OCI-LY7 (cell line): ENCODE data around the gene CYB5A. TPM values are rescaled to one million over a fixed set of nuclear protein-coding genes. Genes with fewer than 3 reads are reported as not detected.

Experiments
- BruUV-seq: library from RNA; stranded (reverse); fragments of 400-500 nt; replicated peaks from 2 replicates; lab custom pipeline; 2021; lab: Mats Ljungman, UMichigan
- CTCF ChIA-PET: fragments of 300-600 bp; sonication (Branson Sonifier 250); formaldehyde crosslinking; loops from one replicate; lab custom pipeline; 2022; ENCODE audit warnings: antibody characterized with exemption; ENCODE audit not compliant: unreplicated experiment; lab: Charles Lee
- POLR2A ChIA-PET: fragments of 300-600 bp; sonication (Branson Sonifier 250); formaldehyde crosslinking; loops from one replicate; lab custom pipeline; 2022; ENCODE audit warnings: antibody characterized with exemption; lab: Charles Lee
- DNase-seq: peaks from one replicate; pipeline ENCODE4 v3.0.0-alpha.2; 2015; ENCODE audit warnings: low spot score
- H2AFZ ChIP-seq: fragments of 200-600 bp; sonication (generic), shearing (Covaris generic); 2 replicates; pipeline ENCODE4 v1.6.1; 2014; ENCODE audit warnings: mild to moderate bottlenecking, antibody characterized with exemption, low read length, moderate library complexity
- H3K27ac ChIP-seq: fragments of 200-600 bp; sonication (generic); 2 replicates; pipeline ENCODE4 v1.5.1; 2014; ENCODE audit warnings: mixed run types, low read depth, mild to moderate bottlenecking, moderate library complexity, low read length, inconsistent platforms; ENCODE audit not compliant: poor library complexity, severe bottlenecking
- H3K36me3 ChIP-seq: fragments of 200-600 bp; sonication (generic); 2 replicates; pipeline ENCODE4 v1.6.1; 2014; ENCODE audit warnings: mild to moderate bottlenecking, antibody characterized with exemption, low read length, moderate library complexity, mixed read lengths; ENCODE audit not compliant: insufficient read depth
- H3K4me1 ChIP-seq: fragments of 200-600 bp; sonication (generic); 2 replicates; pipeline ENCODE4 v1.5.1; 2014; ENCODE audit warnings: mild to moderate bottlenecking, low read length; ENCODE audit not compliant: insufficient read depth, poor library complexity, severe bottlenecking
- H3K4me2 ChIP-seq: fragments of 200-600 bp; sonication (generic); 2 replicates; pipeline ENCODE4 v1.6.1; 2014; ENCODE audit warnings: mild to moderate bottlenecking, low read length
- H3K4me3 ChIP-seq: fragments of 200-600 bp; sonication (generic); 2 replicates; pipeline ENCODE4 v1.5.1; 2014; ENCODE audit warnings: mild to moderate bottlenecking, low read depth, low read length; ENCODE audit not compliant: poor library complexity, severe bottlenecking
- H3K79me2 ChIP-seq: fragments of 200-600 bp; sonication (generic); 2 replicates; pipeline ENCODE4 v1.6.1; 2016; ENCODE audit warnings: low read depth, mild to moderate bottlenecking, low read length, moderate library complexity, mixed read lengths; ENCODE audit not compliant: insufficient read depth
- H3K9me2 ChIP-seq: fragments of 200-600 bp; sonication (generic); 2 replicates; pipeline ENCODE4 v1.6.1; 2016; ENCODE audit warnings: mild to moderate bottlenecking, low read length, mixed read lengths; ENCODE audit not compliant: insufficient read depth
- H3K9me3 ChIP-seq: fragments of 200-600 bp; sonication (generic); 2 replicates; pipeline ENCODE4 v1.6.1; 2014; ENCODE audit warnings: mild to moderate bottlenecking, mixed run types, low read length, mixed read lengths
- H4K20me1 ChIP-seq: fragments of 200-600 bp; sonication (generic); 2 replicates; pipeline ENCODE4 v1.6.1; 2014; ENCODE audit warnings: mild to moderate bottlenecking, antibody characterized with exemption, low read length, moderate library complexity, mixed read lengths; ENCODE audit not compliant: insufficient read depth
- CTCF ChIP-seq: fragments of 200-600 bp; sonication (generic); conservative IDR thresholded peaks from 2 replicates; pipeline ENCODE4 v1.5.1; 2014; ENCODE audit warnings: mild to moderate bottlenecking, antibody characterized with exemption, low read length, moderate library complexity, mixed read lengths
- EZH2phosphoT487 ChIP-seq: fragments of 200-600 bp; sonication (generic); IDR thresholded peaks from 2 replicates; pipeline ENCODE4 v1.6.1; 2018; ENCODE audit warnings: low read depth, borderline replicate concordance, mild to moderate bottlenecking, mixed run types, antibody characterized with exemption, low read length, moderate library complexity, mixed read lengths
- intact Hi-C: fragments of 100-400 bp; cut with micrococcal nuclease; formaldehyde crosslinking; loops from one replicate; pipeline ENCODE4 v1.10.0; 2022; ENCODE audit not compliant: unreplicated experiment
- total RNA-seq, 2 experiments: library from RNA; depleted of rRNA in 1 of 2; stranded (reverse); fragments of >200 nt in 1 of 2; shearing (Covaris generic) in 1 of 2; gene quantifications; 2 replicates each; pipeline ENCODE4 v1.2.3, GENCODE V29; 2014 to 2022

Gene CYB5A
- total RNA-seq, 2 experiments from 2014 or later = not detected

DNA sequence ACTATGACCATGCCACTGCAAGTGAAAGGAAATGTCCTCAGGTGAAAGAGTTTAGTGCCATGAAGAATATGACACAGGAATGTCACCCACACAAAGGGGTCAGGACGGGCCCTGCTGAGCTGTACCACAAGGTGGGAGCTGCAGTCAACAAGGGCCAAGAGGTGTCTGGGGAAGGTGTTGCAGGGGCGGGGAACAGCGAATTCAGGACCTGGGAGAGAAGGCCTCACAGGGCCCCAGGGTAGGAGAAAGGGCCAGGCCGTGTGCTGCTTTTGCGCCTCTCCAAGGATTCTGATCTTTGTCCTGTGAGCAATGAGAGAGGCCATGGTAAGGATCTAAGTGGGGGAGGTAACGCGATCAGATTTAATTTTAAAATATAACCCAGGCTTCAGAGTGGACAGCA, 23.6 kb downstream of the CYB5A start:
- Histone ChIP-seq H3K27ac (no peak overlapping the region), H3K4me1 (no peaks in the 10 kb centered on the region), H2AFZ (no peak overlapping the region), H3K36me3 (no peaks in the 10 kb centered on the region), H3K79me2 (no peaks in the 10 kb centered on the region), H3K9me2 (no peaks in the 10 kb centered on the region), H3K9me3 (no peaks in the 10 kb centered on the region), H3K4me2 (no peak overlapping the region), H4K20me1 (no peaks in the 10 kb centered on the region), H3K4me3 (no peak overlapping the region)
- intact Hi-C loops = no loop called here
- ChIA-PET POLR2A (no interaction called here), CTCF (no interaction called here)
- TF ChIP-seq CTCF (no peak), EZH2phosphoT487 (no peak)
- BruUV-seq = no TSS peak
- DNase-seq = no peak

DNA sequence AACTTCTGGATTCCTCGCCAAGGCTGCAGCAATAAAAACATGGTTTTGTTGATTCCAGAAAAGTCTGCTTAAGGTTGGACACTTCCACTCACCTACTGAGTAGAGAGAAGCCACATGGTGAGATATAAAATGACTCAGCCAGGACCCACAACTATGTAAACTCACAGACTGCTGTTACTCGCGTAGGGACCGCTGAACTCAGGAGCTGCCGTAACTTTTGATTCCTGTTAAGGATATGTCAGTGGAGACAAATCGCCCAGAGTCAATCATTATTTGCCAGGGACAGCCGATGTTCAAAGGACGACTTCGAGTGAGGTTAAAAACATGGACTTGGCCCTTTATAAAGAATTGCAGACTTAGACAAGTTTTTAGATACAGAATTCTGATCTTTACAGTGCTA, 25.6 kb downstream of the CYB5A start:
- Histone ChIP-seq H3K27ac (no peak overlapping the region), H3K9me3 (no peaks in the 10 kb centered on the region), H4K20me1 (no peaks in the 10 kb centered on the region), H3K4me2 (no peak overlapping the region), H2AFZ (no peak overlapping the region), H3K36me3 (no peaks in the 10 kb centered on the region), H3K79me2 (no peaks in the 10 kb centered on the region), H3K4me1 (no peaks in the 10 kb centered on the region), H3K9me2 (no peaks in the 10 kb centered on the region), H3K4me3 (no peak overlapping the region)
- BruUV-seq = no TSS peak
- ChIA-PET POLR2A (interaction anchor here (0.7 kb wide), 1 partner anchor 51 kb away, joined by 3 read pairs; no protein-coding TSS in a partner anchor), CTCF (no interaction called here)
- no peak for DNase-seq
- no peak for TF ChIP-seq EZH2phosphoT487
- intact Hi-C loops = no loop called here

GRCh38 chr18:74265546-74266098, 26.1 kb downstream of the CYB5A start:
- Histone ChIP-seq H3K79me2 (no peaks in the 10 kb centered on the region), H2AFZ (no peak overlapping the region), H3K4me2 (no peak overlapping the region), H3K9me2 (no peaks in the 10 kb centered on the region), H3K4me3 (no peak overlapping the region), H4K20me1 (no peaks in the 10 kb centered on the region), H3K27ac (no peak overlapping the region), H3K4me1 (no peaks in the 10 kb centered on the region), H3K36me3 (no peaks in the 10 kb centered on the region), H3K9me3 (no peaks in the 10 kb centered on the region)
- DNase-seq = no peak
- TF ChIP-seq EZH2phosphoT487 (no peak), CTCF (no peak)
- ChIA-PET CTCF (no interaction called here), POLR2A (no interaction called here)
- intact Hi-C loops = no loop called here
- no TSS peak for BruUV-seq
